SKM-1 (cell line): ENCODE measurements around the gene GATM.

ENCODE experiments used
- DNase-seq: peaks from one replicate; lab custom pipeline; 2025; ENCODE audit not compliant: unreplicated experiment; lab: John Stamatoyannopoulos, UW

GATM gene

GRCh38 chr15:45378149-45378912 is at the start of gene GATM:
Gene GATM (minus strand): TSS chr15:45378544. CDS start chr15:45378453, 91 bp downstream.
- peak; percentile 47 for DNase-seq

- no peak for DNase-seq
These were observed 48.7 kb upstream of the GATM start for GRCh38 chr15:45427085-45427484.

- DNase-seq, result no peak
These were observed 46.8 kb upstream of the GATM start for GRCh38 chr15:45425135-45425534.

- no peak for DNase-seq
These were observed 46.1 kb upstream of the GATM start for GRCh38 chr15:45424429-45424828.

- DNase-seq, result no peak
These were observed 39.1 kb upstream of the GATM start for GRCh38 chr15:45417303-45417950.

GRCh38 chr15:45414215-45414885 is 36.0 kb upstream of the GATM start:
- no peak for DNase-seq

GRCh38 chr15:45409596-45409995 is 31.3 kb upstream of the GATM start:
- DNase-seq, result no peak

GRCh38 chr15:45407786-45408185 is 29.4 kb upstream of the GATM start:
- no peak for DNase-seq

GRCh38 chr15:45402955-45403877 is 24.9 kb upstream of the GATM start:
- DNase-seq, result no peak

- DNase-seq, result peak; percentile 96
These were observed 24.0 kb upstream of the GATM start for GRCh38 chr15:45402162-45402954.

- no peak for DNase-seq
These were observed 23.4 kb upstream of the GATM start for GRCh38 chr15:45401665-45402161.

- DNase-seq, result peak; percentile 40
These were observed 21.3 kb upstream of the GATM start for GRCh38 chr15:45399381-45400212.

GRCh38 chr15:45397116-45397665 is 18.8 kb upstream of the GATM start:
- DNase-seq, result no peak

GRCh38 chr15:45395943-45396342 is 17.6 kb upstream of the GATM start:
- no peak for DNase-seq

- no peak for DNase-seq
These were observed 16.3 kb upstream of the GATM start for GRCh38 chr15:45394681-45395080.

GRCh38 chr15:45393851-45394250 is 15.5 kb upstream of the GATM start:
- DNase-seq, result no peak

- no peak for DNase-seq
These were observed 14.2 kb upstream of the GATM start for GRCh38 chr15:45392584-45392855.

- peak; percentile 84 for DNase-seq
These were observed 13.6 kb upstream of the GATM start for GRCh38 chr15:45391746-45392583.
